HEK293 (cell line): ENCODE data around the gene CPEB3.

ENCODE experiments used
- FEZF1 ChIP-seq: fragments of 450-650 bp; formaldehyde crosslinking; IDR thresholded peaks from 2 replicates; pipeline ENCODE4 v1.5.1; 2016; ENCODE audit warnings: missing biosample characterization, missing genetic modification characterization
- INSM2 ChIP-seq: fragments of 450-650 bp; formaldehyde crosslinking; IDR thresholded peaks from 2 replicates; pipeline ENCODE4 v1.5.1; 2016; ENCODE audit warnings: missing biosample characterization, missing genetic modification characterization
- KLF9 ChIP-seq: fragments of 450-650 bp; formaldehyde crosslinking; IDR thresholded peaks from 2 replicates; pipeline ENCODE4 v1.5.1; 2016; ENCODE audit warnings: missing biosample characterization, missing genetic modification characterization, low read depth
- OVOL3 ChIP-seq: fragments of 450-650 bp; formaldehyde crosslinking; IDR thresholded peaks from 2 replicates; pipeline ENCODE4 v1.5.1; 2016; ENCODE audit warnings: missing biosample characterization, missing genetic modification characterization
- PATZ1 ChIP-seq: fragments of 450-650 bp; formaldehyde crosslinking; IDR thresholded peaks from 2 replicates; pipeline ENCODE4 v1.5.1; 2016; ENCODE audit warnings: missing biosample characterization, missing genetic modification characterization
- REST ChIP-seq: fragments of 450-650 bp; formaldehyde crosslinking; IDR thresholded peaks from 2 replicates; pipeline ENCODE4 v1.5.1; 2016; ENCODE audit warnings: missing biosample characterization, missing genetic modification characterization
- SP3 ChIP-seq: fragments of 450-650 bp; formaldehyde crosslinking; IDR thresholded peaks from 2 replicates; pipeline ENCODE4 v1.5.1; 2016; ENCODE audit warnings: missing biosample characterization, missing genetic modification characterization
- TSHZ1 ChIP-seq: fragments of 450-650 bp; formaldehyde crosslinking; IDR thresholded peaks from 2 replicates; pipeline ENCODE4 v1.5.1; 2016; ENCODE audit warnings: missing biosample characterization, missing genetic modification characterization, borderline replicate concordance
- ZBTB17 ChIP-seq: fragments of 450-650 bp; formaldehyde crosslinking; IDR thresholded peaks from 2 replicates; pipeline ENCODE4 v1.5.1; 2016; ENCODE audit warnings: missing biosample characterization, missing genetic modification characterization
- ZFP41 ChIP-seq: fragments of 450-650 bp; formaldehyde crosslinking; IDR thresholded peaks from 2 replicates; pipeline ENCODE4 v1.5.1; 2016; ENCODE audit warnings: missing biosample characterization, missing genetic modification characterization, borderline replicate concordance
- ZNF157 ChIP-seq: fragments of 450-650 bp; formaldehyde crosslinking; IDR thresholded peaks from 2 replicates; pipeline ENCODE4 v1.5.1; 2016; ENCODE audit warnings: missing biosample characterization, missing genetic modification characterization
- ZNF18 ChIP-seq: fragments of 450-650 bp; formaldehyde crosslinking; IDR thresholded peaks from 2 replicates; pipeline ENCODE4 v1.5.1; 2016; ENCODE audit warnings: missing biosample characterization, missing genetic modification characterization
- ZNF202 ChIP-seq: fragments of 450-650 bp; formaldehyde crosslinking; IDR thresholded peaks from 2 replicates; pipeline ENCODE4 v1.5.1; 2016; ENCODE audit warnings: missing biosample characterization, missing genetic modification characterization, borderline replicate concordance
- ZNF449 ChIP-seq: fragments of 450-650 bp; formaldehyde crosslinking; IDR thresholded peaks from 2 replicates; pipeline ENCODE4 v1.5.1; 2017; ENCODE audit warnings: missing biosample characterization, mild to moderate bottlenecking, missing genetic modification characterization, moderate library complexity
- ZNF501 ChIP-seq: fragments of 450-650 bp; formaldehyde crosslinking; IDR thresholded peaks from 2 replicates; pipeline ENCODE4 v1.5.1; 2016; ENCODE audit warnings: missing biosample characterization, missing genetic modification characterization
- ZNF555 ChIP-seq: fragments of 450-650 bp; formaldehyde crosslinking; conservative IDR thresholded peaks from 2 replicates; pipeline ENCODE4 v1.5.1; 2017; ENCODE audit warnings: missing biosample characterization, mild to moderate bottlenecking, missing genetic modification characterization, inconsistent platforms
- ZNF600 ChIP-seq: fragments of 450-650 bp; formaldehyde crosslinking; IDR thresholded peaks from 2 replicates; pipeline ENCODE4 v1.5.1; 2016; ENCODE audit warnings: missing biosample characterization, missing genetic modification characterization
- ZNF654 ChIP-seq: fragments of 450-650 bp; formaldehyde crosslinking; IDR thresholded peaks from 2 replicates; pipeline ENCODE4 v1.5.1; 2016; ENCODE audit warnings: low read depth, missing biosample characterization, missing genetic modification characterization
- ZNF670 ChIP-seq: fragments of 450-650 bp; formaldehyde crosslinking; IDR thresholded peaks from 2 replicates; pipeline ENCODE4 v1.5.1; 2016; ENCODE audit warnings: missing biosample characterization, missing genetic modification characterization, low read depth
- ZNF768 ChIP-seq: fragments of 450-650 bp; formaldehyde crosslinking; IDR thresholded peaks from 2 replicates; pipeline ENCODE4 v1.5.1; 2018; ENCODE audit warnings: missing biosample characterization, mild to moderate bottlenecking, missing genetic modification characterization
- ZNF785 ChIP-seq: fragments of 450-650 bp; formaldehyde crosslinking; IDR thresholded peaks from 2 replicates; pipeline ENCODE4 v1.5.1; 2016; ENCODE audit warnings: missing biosample characterization, missing genetic modification characterization
- ZNF792 ChIP-seq: fragments of 450-650 bp; formaldehyde crosslinking; IDR thresholded peaks from 2 replicates; pipeline ENCODE4 v1.5.1; 2016; ENCODE audit warnings: missing biosample characterization, missing genetic modification characterization
- ZSCAN30 ChIP-seq: fragments of 450-650 bp; IDR thresholded peaks from 2 replicates; pipeline ENCODE4 v1.5.1; 2018; ENCODE audit warnings: missing biosample characterization, mild to moderate bottlenecking, missing genetic modification characterization, moderate library complexity
- ZXDB ChIP-seq: fragments of 450-650 bp; formaldehyde crosslinking; IDR thresholded peaks from 2 replicates; pipeline ENCODE4 v1.5.1; 2016; ENCODE audit warnings: missing biosample characterization, missing genetic modification characterization

Gene CPEB3

GRCh38 chr10:92290076-92290836, 622 bp downstream of the CPEB3 start (continued):
- 0 out of 2 replicates have a peak, but pooled peaks have one; percentile 16 for TF ChIP-seq REST (tag by site-specific recombination)
- TF ChIP-seq ZNF202: no peak
- TF ChIP-seq ZNF654 (tag by site-specific recombination): no peak
- TF ChIP-seq ZNF157 (tag by site-specific recombination): no peak
- TF ChIP-seq FEZF1 (tag by site-specific recombination): no peak
- TF ChIP-seq ZFP41 (tag by site-specific recombination): no peak
- no peak for TF ChIP-seq ZNF792 (tag by site-specific recombination)
- TF ChIP-seq ZNF555: no peak
- no peak for TF ChIP-seq ZNF18 (tag by site-specific recombination)
- TF ChIP-seq ZXDB: no peak; the same call in 1 of the 2 replicates
- no peak for TF ChIP-seq TSHZ1 (tag by site-specific recombination)
- no peak for TF ChIP-seq ZNF785
- no peak for TF ChIP-seq ZNF600 (tag by site-specific recombination)
- no peak for TF ChIP-seq ZNF768 (tag by site-specific recombination)
- no peak for TF ChIP-seq INSM2 (tag by site-specific recombination)
- TF ChIP-seq ZBTB17 (tag by site-specific recombination): peak; percentile 48; the same call in 1 of the 2 replicates
- no peak; the same call in 1 of the 2 replicates for TF ChIP-seq SP3 (tag by site-specific recombination)
- peak; percentile 91 for TF ChIP-seq PATZ1 (tag by site-specific recombination)
- no peak for TF ChIP-seq ZNF501 (tag by site-specific recombination)
- TF ChIP-seq ZSCAN30: peak; percentile 85
- TF ChIP-seq ZNF449 (tag by site-specific recombination): no peak
- TF ChIP-seq KLF9 (tag by site-specific recombination): peak; percentile 20
- TF ChIP-seq OVOL3 (tag by site-specific recombination): no peak
- no peak for TF ChIP-seq ZNF670 (tag by site-specific recombination)
